Left lung (tissue), 10 donors: ENCODE results near the gene SLC25A46. TPM values are rescaled to one million over a fixed set of nuclear protein-coding genes. Genes with fewer than 3 reads are reported as not detected.
"Not testable (repeated sequence)": the region's sequence is repeated elsewhere in the genome, so short reads cannot be mapped to it uniquely, and the experiment has no call there.

Experiments used
- ATAC-seq: fragments of 200-7000 bp; cut with Tn5 transposase; one replicate; pipeline ENCODE4 v1.9.1; 2020; ENCODE audit warnings: moderate library complexity
- DNase-seq, 4 donors: peaks; one replicate each; pipeline ENCODE4 v3.0.0-alpha.2; 2013 to 2020
- H3K27ac ChIP-seq, 2 donors: fragments of 200-600 bp; sonication (generic) in 1 of 2; one replicate each; pipeline versions ENCODE4 v1.5.0 to v1.8.0; 2020 to 2021
- H3K27me3 ChIP-seq, 2 donors: fragments of 200-600 bp; sonication (generic) in 1 of 2; one replicate each; pipeline versions ENCODE4 v1.5.0 to v1.8.0; 2020 to 2021
- H3K36me3 ChIP-seq, 2 donors: fragments of 200-600 bp; sonication (generic) in 1 of 2; one replicate each; pipeline versions ENCODE4 v1.5.0 to v1.8.0; 2020 to 2021
- H3K4me1 ChIP-seq, 2 donors: fragments of 200-600 bp; one replicate each; pipeline ENCODE4 v1.8.0; 2021
- H3K4me3 ChIP-seq, 2 donors: fragments of 200-600 bp; sonication (generic) in 1 of 2; one replicate each; pipeline versions ENCODE4 v1.5.0 to v1.8.0; 2020 to 2021; ENCODE audit warnings: mild to moderate bottlenecking in 1 of 2
- H3K9me3 ChIP-seq, 2 donors: fragments of 200-600 bp; sonication (generic) in 1 of 2; one replicate each; pipeline versions ENCODE4 v1.5.0 to v1.8.0; 2020 to 2021
- CTCF ChIP-seq, 2 donors: fragments of 200-600 bp; sonication (generic) in 1 of 2; IDR thresholded peaks; one replicate each; pipeline versions ENCODE4 v1.5.0 to v1.8.0; 2021; ENCODE audit warnings: antibody characterized with exemption in 2 of 2
- intact Hi-C, 2 donors: fragments of 100-400 bp; cut with DNase I; formaldehyde crosslinking; loops; one replicate each; pipeline versions ENCODE4 v1.11.2 to v1.14.2; 2022
- polyA plus RNA-seq, 6 donors: library from polyadenylated mRNA; unstranded; fragments of 120-200 nt; gene quantifications; one replicate each; pipeline ENCODE4 v1.2.1, GENCODE V29; 2013; ENCODE audit not compliant: insufficient read length in 6 of 6
- total RNA-seq, 2 donors: library from RNA; stranded (reverse); fragmentation: NEBNext Ultra II Directional; extraction: Animal tissue kit (Norgen Biotek cat#: 25700); gene quantifications; one replicate each; pipeline ENCODE4 v1.2.1, GENCODE V29; 2021
- donor health status: DM: no; HTN: yes; CAD: no.
- donor health status: DM: no; HTN: no; CAD: no.

Gene SLC25A46
- total and polyA plus RNA-seq, 8 donors: 39.0 to 51.1 (median 48.0) TPM

- Histone ChIP-seq H3K9me3 (peaks cover 0 to 5% of the 10 kb centered on the region in 2 donors), H3K36me3 (no peaks in the 10 kb centered on the region), H3K27ac (no peak overlapping the region), H3K4me1 (no peaks in the 10 kb centered on the region), H3K27me3 (no peaks in the 10 kb centered on the region), H3K4me3 (no peak overlapping the region)
- ATAC-seq: no peak
- no peak for DNase-seq
- intact Hi-C loops: no loop called here
- TF ChIP-seq CTCF (IDR thresholded peaks at IDR 0.05): no peak
Observed at GRCh38 chr5:110784901-110785300, 46.1 kb downstream of the SLC25A46 start.

- no peak overlapping the region for H3K4me3 ChIP-seq
- no peaks in the 10 kb centered on the region for H3K36me3 ChIP-seq
- intact Hi-C loops: no loop called here
- no peaks in the 10 kb centered on the region for H3K4me1 ChIP-seq
- TF ChIP-seq CTCF (IDR thresholded peaks at IDR 0.05): no peak
- peaks cover 0 to 5% of the 10 kb centered on the region in 2 donors for H3K9me3 ChIP-seq
- H3K27me3 ChIP-seq: no peaks in the 10 kb centered on the region
- no peak for ATAC-seq
- H3K27ac ChIP-seq: no peak overlapping the region
- no peak for DNase-seq
Observed at GRCh38 chr5:110785356-110785755, 46.5 kb downstream of the SLC25A46 start.

GRCh38 chr5:110788006-110788405 lies 49.2 kb downstream of the SLC25A46 start:
- H3K27ac ChIP-seq, H3K4me1 ChIP-seq, ATAC-seq, H3K9me3 ChIP-seq, H3K27me3 ChIP-seq, H3K4me3 ChIP-seq, intact Hi-C loops, H3K36me3 ChIP-seq: not testable (repeated sequence)
- DNase-seq: peak in 1 of 4 donors; percentile 16

- ATAC-seq (peak; percentile 40), DNase-seq (peak in 2 of 4 donors; percentile 14 to 61)
- intact Hi-C loops: no loop called here
- no peak overlapping the region for H3K4me3 ChIP-seq
- H3K4me1 ChIP-seq: no peaks in the 10 kb centered on the region
- H3K9me3 ChIP-seq: peaks cover 0 to 5% of the 10 kb centered on the region in 2 donors
- no peaks in the 10 kb centered on the region for H3K27me3 ChIP-seq
- peak in 1 of 2 donors; percentile 15 for TF ChIP-seq CTCF (IDR thresholded peaks at IDR 0.05)
- H3K36me3 ChIP-seq: no peaks in the 10 kb centered on the region
- H3K27ac ChIP-seq: no peak overlapping the region
Observed at GRCh38 chr5:110790673-110791072, 51.9 kb downstream of the SLC25A46 start.

GRCh38 chr5:110802998-110803397 lies 64.2 kb downstream of the SLC25A46 start:
- Histone ChIP-seq H3K27me3 (no peaks in the 10 kb centered on the region), H3K9me3 (peaks cover 0 to 19% of the 10 kb centered on the region in 2 donors), H3K4me1 (no peaks in the 10 kb centered on the region), H3K4me3 (no peak overlapping the region), H3K36me3 (no peaks in the 10 kb centered on the region), H3K27ac (no peak overlapping the region)
- intact Hi-C loops: no loop called here
- TF ChIP-seq CTCF (IDR thresholded peaks at IDR 0.05): no peak
- no peak for DNase-seq
- ATAC-seq: no peak
